Skin epidermis (tissue), 12 donors: ENCODE data around the gene EPHB6.
A peak's percentile ranks its signal among the peaks of the same experiment; 100 is the strongest.

ENCODE experiments used
- H3K27ac ChIP-seq, 21 experiments: fragments of 200-600 bp; sonication (generic) in 11 of 21; one replicate each; pipeline ENCODE4 v1.5.0; 2020; ENCODE audit warnings: mild to moderate bottlenecking in 3 of 21, inconsistent platforms in 2 of 21, moderate library complexity in 2 of 21
- H3K4me3 ChIP-seq, 7 experiments: fragments of 200-600 bp; sonication (generic) in 2 of 7; one replicate each; pipeline ENCODE4 v1.5.0; 2020; ENCODE audit warnings: inconsistent platforms in 2 of 7, mild to moderate bottlenecking in 2 of 7, moderate library complexity in 1 of 7

The EPHB6 gene

GRCh38 chr7:142854372-142855113, at the start of gene EPHB6:
TSS of gene EPHB6 (plus strand) at chr7:142855076. CDS start at chr7:142863228, 8,152 bp downstream.
- Histone ChIP-seq H3K4me3 (peak within 1 kb of the TSS; percentile 48 to 82 (median 69)), H3K27ac (peak within 1 kb of the TSS; percentile 55 to 94 (median 86))

GRCh38 chr7:142805350-142806021, 49.4 kb upstream of the EPHB6 start:
- peak overlapping the region in 12 of 21 experiments; percentile 3 to 99 (median 82) for H3K27ac ChIP-seq
- no peak overlapping the region for H3K4me3 ChIP-seq

GRCh38 chr7:142806022-142806356, 48.9 kb upstream of the EPHB6 start:
- H3K4me3 ChIP-seq = no peak overlapping the region
- peak overlapping the region in 11 of 21 experiments; percentile 3 to 99 (median 87) for H3K27ac ChIP-seq

GRCh38 chr7:142806957-142807356, 47.9 kb upstream of the EPHB6 start:
- no peak overlapping the region for H3K4me3 ChIP-seq
- H3K27ac ChIP-seq = peak overlapping the region in 14 of 21 experiments; percentile 30 to 99 (median 72)

GRCh38 chr7:142807855-142808460, 46.9 kb upstream of the EPHB6 start:
- Histone ChIP-seq H3K27ac (peak overlapping the region in 15 of 21 experiments; percentile 30 to 99 (median 72)), H3K4me3 (no peak overlapping the region)

GRCh38 chr7:142808461-142808801, 46.4 kb upstream of the EPHB6 start:
- no peak overlapping the region for H3K4me3 ChIP-seq
- H3K27ac ChIP-seq = peak overlapping the region in 15 of 21 experiments; percentile 30 to 99 (median 72)

GRCh38 chr7:142808802-142809583, 45.9 kb upstream of the EPHB6 start:
- H3K4me3 ChIP-seq = no peak overlapping the region

GRCh38 chr7:142809671-142810070, 45.2 kb upstream of the EPHB6 start:
- no peak overlapping the region for H3K4me3 ChIP-seq
- H3K27ac ChIP-seq = peak overlapping the region in 15 of 21 experiments; percentile 18 to 99 (median 68)

More at GRCh38 chr7:142808802-142809583, 45.9 kb upstream of the EPHB6 start:
- peak overlapping the region in 14 of 21 experiments; percentile 3 to 99 (median 72) for H3K27ac ChIP-seq

GRCh38 chr7:142811154-142811737, 43.6 kb upstream of the EPHB6 start:
- Histone ChIP-seq H3K4me3 (no peak overlapping the region), H3K27ac (peak overlapping the region in 8 of 21 experiments; percentile 30 to 99 (median 88))

GRCh38 chr7:142812437-142813215, 42.2 kb upstream of the EPHB6 start:
- Histone ChIP-seq H3K4me3 (no peak overlapping the region), H3K27ac (peak overlapping the region in 7 of 21 experiments; percentile 7 to 96 (median 48))

- H3K27ac ChIP-seq = peak overlapping the region in 7 of 21 experiments; percentile 9 to 96 (median 48)
- no peak overlapping the region for H3K4me3 ChIP-seq
Observed at GRCh38 chr7:142813226-142813625, 41.6 kb upstream of the EPHB6 start.

GRCh38 chr7:142813699-142814098, 41.2 kb upstream of the EPHB6 start:
- Histone ChIP-seq H3K4me3 (no peak overlapping the region), H3K27ac (peak overlapping the region in 3 of 21 experiments; percentile 12 to 71 (median 26))

- Histone ChIP-seq H3K4me3 (no peak overlapping the region), H3K27ac (no peak overlapping the region)
Observed at GRCh38 chr7:142814451-142814850, 40.4 kb upstream of the EPHB6 start.

GRCh38 chr7:142815134-142815533, 39.7 kb upstream of the EPHB6 start:
- H3K27ac ChIP-seq = no peak overlapping the region
- H3K4me3 ChIP-seq = no peak overlapping the region

- no peak overlapping the region for H3K4me3 ChIP-seq
Observed at GRCh38 chr7:142817506-142817905, 37.4 kb upstream of the EPHB6 start.

GRCh38 chr7:142819530-142819929, 35.3 kb upstream of the EPHB6 start:
- Histone ChIP-seq H3K27ac (no peak overlapping the region), H3K4me3 (no peak overlapping the region)

More at GRCh38 chr7:142817506-142817905, 37.4 kb upstream of the EPHB6 start:
- H3K27ac ChIP-seq = no peak overlapping the region

- no peak overlapping the region for H3K4me3 ChIP-seq
- no peak overlapping the region for H3K27ac ChIP-seq
Observed at GRCh38 chr7:142822714-142823113, 32.2 kb upstream of the EPHB6 start.

- Histone ChIP-seq H3K27ac (no peak overlapping the region), H3K4me3 (no peak overlapping the region)
Observed at GRCh38 chr7:142827951-142828500, 26.9 kb upstream of the EPHB6 start.
